Measurements from ENCODE around the gene TOM1. TPM values are rescaled to one million over a fixed set of nuclear protein-coding genes. Genes with fewer than 3 reads are reported as not detected.

Gene TOM1
- total and polyA plus RNA-seq, 2 of the 13 experiments (the other 11 are each of a cell fraction or from before 2014, with no cell fraction given): 30.8 to 87.3 TPM

- TF ChIP-seq ZBTB40 (IDR thresholded peaks at IDR 0.05) (no peak), ZBTB40 (CRISPR knock-in tag; IDR thresholded peaks at IDR 0.05) (no peak), NKX3-1 (CRISPR knock-in tag; IDR thresholded peaks at IDR 0.05) (0 out of 2 replicates have a peak, but pooled peaks have one; percentile 63), HMG20A (CRISPR knock-in tag; IDR thresholded peaks at IDR 0.05; ENCODE audit: borderline replicate concordance) (peak; percentile 35; the same call in 1 of the 2 replicates), FOXP1 (IDR thresholded peaks at IDR 0.05) (peak; percentile 60; the same call in 1 of the 2 replicates), FOXP1 (CRISPR knock-in tag; IDR thresholded peaks at IDR 0.05) (peak; percentile 89), ZNF331 (CRISPR knock-in tag; IDR thresholded peaks at IDR 0.05) (no peak), KLF15 (CRISPR knock-in tag; IDR thresholded peaks at IDR 0.05; ENCODE audit: borderline replicate concordance) (no peak), KAT2B (IDR thresholded peaks at IDR 0.05; ENCODE audit: borderline replicate concordance, low read depth, low read length) (no peak), ISX (CRISPR knock-in tag; conservative IDR thresholded peaks at IDR 0.05) (no peak), CC2D1A (CRISPR knock-in tag; IDR thresholded peaks at IDR 0.05) (no peak), ARID4A (CRISPR knock-in tag; IDR thresholded peaks at IDR 0.05; ENCODE audit: borderline replicate concordance) (no peak; the same call in 1 of the 2 replicates)
These were observed 97.6 kb downstream of the TOM1 start (continued) for GRCh38 chr22:35397095-35397904.
